Neural cell (in vitro differentiated cells): ENCODE data around the gene SCAP.

Source experiments
- CTCF ChIP-seq: fragments of 450-650 bp; IDR thresholded peaks from 2 replicates; pipeline ENCODE4 v1.5.1; 2014; ENCODE audit warnings: antibody characterized with exemption, mild to moderate bottlenecking, moderate library complexity; ENCODE audit not compliant: poor library complexity, severe bottlenecking
- EP300 ChIP-seq: fragments of 450-650 bp; conservative IDR thresholded peaks from 2 replicates; pipeline ENCODE4 v1.6.1; 2014; ENCODE audit warnings: antibody characterized with exemption, mild to moderate bottlenecking, moderate library complexity; ENCODE audit not compliant: poor library complexity, severe bottlenecking
- MXI1 ChIP-seq: fragments of 450-650 bp; conservative IDR thresholded peaks from 2 replicates; pipeline ENCODE4 v1.6.1; 2014; ENCODE audit warnings: antibody characterized with exemption, mild to moderate bottlenecking; ENCODE audit not compliant: poor library complexity, severe bottlenecking
- POLR2AphosphoS5 ChIP-seq: IDR thresholded peaks from 2 replicates; pipeline ENCODE4 v1.6.1; 2012
- RAD21 ChIP-seq: fragments of 450-650 bp; conservative IDR thresholded peaks from 2 replicates; pipeline ENCODE4 v1.6.1; 2014; ENCODE audit warnings: antibody characterized with exemption, mild to moderate bottlenecking, moderate library complexity
- REST ChIP-seq: IDR thresholded peaks from 2 replicates; pipeline ENCODE4 v1.6.1; 2012; ENCODE audit warnings: borderline replicate concordance
- TAF1 ChIP-seq: IDR thresholded peaks from 2 replicates; pipeline ENCODE4 v1.6.1; 2012; ENCODE audit warnings: low read depth

- TF ChIP-seq CTCF: peak; percentile 85
- peak; percentile 73 for TF ChIP-seq RAD21
- TF ChIP-seq MXI1: no peak
- TF ChIP-seq POLR2AphosphoS5: peak; percentile 8
- TF ChIP-seq REST: no peak
- no peak for TF ChIP-seq EP300
- TF ChIP-seq TAF1: no peak
Observed at GRCh38 chr3:47420511-47421484, 54.9 kb downstream of the SCAP start.
